Measurements from ENCODE around the gene MAPKAP1. TPM values are rescaled to one million over a fixed set of nuclear protein-coding genes. Genes with fewer than 3 reads are reported as not detected.

MAPKAP1 gene
- total RNA-seq, 2 experiments from 2014 or later = 66.2 to 78.8 TPM

GRCh38 chr9:125611121-125611765, 95.8 kb downstream of the MAPKAP1 start:
- H3K36me3 ChIP-seq (ENCODE audit: insufficient read depth, low read length) = no peaks in the 10 kb centered on the region
- BruUV-seq (replicated peaks) = no TSS peak
- no peaks in the 10 kb centered on the region for H3K9me2 ChIP-seq (ENCODE audit: insufficient read depth, low read length)
- no peaks in the 10 kb centered on the region for H3K9me3 ChIP-seq (ENCODE audit: low read length)
- intact Hi-C loops (cut with micrococcal nuclease; ENCODE audit: unreplicated experiment) = no loop called here
- CTCF ChIA-PET (ENCODE audit: unreplicated experiment) = no interaction called here
- no peak overlapping the region for H3K4me2 ChIP-seq (ENCODE audit: low read length)
- no peak for DNase-seq (ENCODE audit: low spot score)
- TF ChIP-seq EZH2phosphoT487 (IDR thresholded peaks at IDR 0.05; ENCODE audit: borderline replicate concordance, low read depth, low read length) (no peak), CTCF (conservative IDR thresholded peaks at IDR 0.05; ENCODE audit: low read length) (no peak)
- H3K27ac ChIP-seq (ENCODE audit: low read depth, low read length, poor library complexity, severe bottlenecking) = no peak overlapping the region
- no peaks in the 10 kb centered on the region for H4K20me1 ChIP-seq (ENCODE audit: insufficient read depth, low read length)
- H2AFZ ChIP-seq (ENCODE audit: low read length) = no peak overlapping the region
- H3K79me2 ChIP-seq (ENCODE audit: insufficient read depth, low read depth, low read length) = no peaks in the 10 kb centered on the region
- no peak overlapping the region for H3K4me3 ChIP-seq (ENCODE audit: low read depth, low read length, poor library complexity, severe bottlenecking)
- POLR2A ChIA-PET = no interaction called here
- no peaks in the 10 kb centered on the region for H3K4me1 ChIP-seq (ENCODE audit: insufficient read depth, low read length, poor library complexity, severe bottlenecking)

DNA sequence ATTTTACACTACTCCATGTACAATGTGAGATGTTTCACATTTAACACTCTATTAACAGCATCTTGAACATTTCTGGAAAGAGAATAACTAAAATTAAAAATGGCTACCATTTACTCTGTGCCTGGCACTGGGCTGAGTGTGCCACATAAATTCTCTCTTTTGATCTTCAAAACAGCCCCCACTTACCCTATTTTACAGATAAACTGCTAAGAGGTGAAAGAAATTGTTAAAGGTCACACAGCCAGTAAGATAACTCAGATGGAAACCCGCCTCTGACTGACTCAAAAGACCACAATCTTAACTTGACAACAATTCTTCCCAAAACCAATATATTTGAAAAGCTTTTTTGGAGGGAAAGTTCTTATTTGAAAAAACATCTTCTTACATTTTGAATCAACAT, 97.3 kb downstream of the MAPKAP1 start:
- H3K36me3 ChIP-seq (ENCODE audit: insufficient read depth, low read length) = no peaks in the 10 kb centered on the region
- H2AFZ ChIP-seq (ENCODE audit: low read length) = no peak overlapping the region
- H3K79me2 ChIP-seq (ENCODE audit: insufficient read depth, low read depth, low read length) = no peaks in the 10 kb centered on the region
- H3K4me3 ChIP-seq (ENCODE audit: low read depth, low read length, poor library complexity, severe bottlenecking) = no peak overlapping the region
- H3K9me3 ChIP-seq (ENCODE audit: low read length) = no peaks in the 10 kb centered on the region
- H3K4me1 ChIP-seq (ENCODE audit: insufficient read depth, low read length, poor library complexity, severe bottlenecking) = no peaks in the 10 kb centered on the region
- BruUV-seq (replicated peaks) = no TSS peak
- intact Hi-C loops (cut with micrococcal nuclease; ENCODE audit: unreplicated experiment) = no loop called here
- CTCF ChIA-PET (ENCODE audit: unreplicated experiment) = no interaction called here
- no peak overlapping the region for H3K27ac ChIP-seq (ENCODE audit: low read depth, low read length, poor library complexity, severe bottlenecking)
- H3K9me2 ChIP-seq (ENCODE audit: insufficient read depth, low read length) = no peaks in the 10 kb centered on the region
- no peak for DNase-seq (ENCODE audit: low spot score)
- POLR2A ChIA-PET = interaction anchor here (0.7 kb wide), 1 partner anchor 269 kb away, joined by 3 read pairs; no protein-coding TSS in a partner anchor
- no peak for TF ChIP-seq CTCF (conservative IDR thresholded peaks at IDR 0.05; ENCODE audit: low read length)
- no peak overlapping the region for H3K4me2 ChIP-seq (ENCODE audit: low read length)
- no peaks in the 10 kb centered on the region for H4K20me1 ChIP-seq (ENCODE audit: insufficient read depth, low read length)

GRCh38 chr9:125608489-125609224, 98.4 kb downstream of the MAPKAP1 start:
- POLR2A ChIA-PET = no interaction called here
- intact Hi-C loops (cut with micrococcal nuclease; ENCODE audit: unreplicated experiment) = no loop called here
- no peaks in the 10 kb centered on the region for H4K20me1 ChIP-seq (ENCODE audit: insufficient read depth, low read length)

More at GRCh38 chr9:125608489-125609224, 98.4 kb downstream of the MAPKAP1 start:
- Histone ChIP-seq H3K79me2 (ENCODE audit: insufficient read depth, low read depth, low read length) (no peaks in the 10 kb centered on the region), H3K9me3 (ENCODE audit: low read length) (no peaks in the 10 kb centered on the region), H3K27ac (ENCODE audit: low read depth, low read length, poor library complexity, severe bottlenecking) (no peak overlapping the region), H3K4me1 (ENCODE audit: insufficient read depth, low read length, poor library complexity, severe bottlenecking) (no peaks in the 10 kb centered on the region), H3K9me2 (ENCODE audit: insufficient read depth, low read length) (no peaks in the 10 kb centered on the region), H3K4me2 (ENCODE audit: low read length) (no peak overlapping the region), H2AFZ (ENCODE audit: low read length) (no peak overlapping the region), H3K36me3 (ENCODE audit: insufficient read depth, low read length) (no peaks in the 10 kb centered on the region), H3K4me3 (ENCODE audit: low read depth, low read length, poor library complexity, severe bottlenecking) (no peak overlapping the region)
- TF ChIP-seq EZH2phosphoT487 (IDR thresholded peaks at IDR 0.05; ENCODE audit: borderline replicate concordance, low read depth, low read length) (no peak), CTCF (conservative IDR thresholded peaks at IDR 0.05; ENCODE audit: low read length) (no peak)
- no peak for DNase-seq (ENCODE audit: low spot score)
- CTCF ChIA-PET (ENCODE audit: unreplicated experiment) = no interaction called here
- BruUV-seq (replicated peaks) = no TSS peak
